CD4-positive, alpha-beta T cell treated with Interleukin-10 for 1 hour (primary cell): ENCODE results near the gene MAFF.
A peak's percentile ranks its signal among the peaks of the same experiment; 100 is the strongest.
"Not testable (repeated sequence)": the region's sequence is repeated elsewhere in the genome, so short reads cannot be mapped to it uniquely, and the experiment has no call there.

Source experiments
- DNase-seq: peaks from one replicate; pipeline ENCODE4 v3.0.0-alpha.2; 2020

The MAFF gene

DNA sequence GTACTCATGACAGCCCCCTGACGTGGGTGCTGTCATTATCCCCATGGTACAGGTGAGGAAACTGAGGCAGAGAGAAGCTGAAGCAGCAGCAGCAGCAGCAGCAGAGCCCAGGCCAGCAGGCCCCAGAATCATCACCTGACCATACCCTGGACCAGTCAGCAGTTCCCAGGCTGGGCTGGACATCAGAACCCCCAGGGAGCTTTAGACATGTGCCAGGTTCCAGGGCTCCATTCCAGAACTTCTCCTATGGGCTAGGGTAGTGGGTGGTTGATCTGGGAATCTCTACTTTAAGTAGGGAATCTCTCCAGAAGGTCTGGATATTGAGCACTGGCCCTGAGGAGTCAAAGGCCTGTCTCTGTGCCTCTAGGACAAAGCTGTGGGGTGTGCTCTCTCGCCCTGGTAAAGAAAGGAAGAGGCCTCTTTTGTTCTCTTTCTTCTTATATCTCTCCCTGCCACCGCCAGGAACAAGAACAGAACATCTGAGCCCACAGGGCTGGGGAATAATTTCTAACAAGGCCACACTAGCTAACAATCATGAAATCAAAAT is 26.6 kb downstream of the MAFF start:
- no peak for DNase-seq

- DNase-seq: no peak
These were observed 27.3 kb downstream of the MAFF start for GRCh38 chr22:38228873-38229740.

- DNase-seq: peak; percentile 57
These were observed 28.5 kb downstream of the MAFF start for GRCh38 chr22:38230108-38230825.

DNA sequence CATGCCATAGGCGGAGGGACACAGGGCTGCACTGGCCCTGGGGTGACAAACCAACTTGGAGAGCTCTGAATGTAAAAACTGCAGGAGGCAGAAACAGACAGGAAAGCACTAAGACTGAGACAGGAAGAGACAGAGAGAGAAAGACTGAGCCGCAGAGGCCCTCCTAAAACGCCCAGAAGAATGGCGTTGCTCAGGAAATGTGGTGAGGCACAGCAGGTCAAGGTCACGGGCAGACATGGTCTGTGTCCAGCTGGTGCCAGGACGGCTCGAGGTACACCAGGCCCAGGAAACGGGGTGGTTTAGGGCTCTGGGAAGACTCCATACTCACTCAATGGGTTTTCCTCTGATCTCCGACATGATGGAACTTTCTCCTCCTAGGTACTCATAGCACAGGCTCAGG is 29.1 kb downstream of the MAFF start:
- no peak for DNase-seq

DNA sequence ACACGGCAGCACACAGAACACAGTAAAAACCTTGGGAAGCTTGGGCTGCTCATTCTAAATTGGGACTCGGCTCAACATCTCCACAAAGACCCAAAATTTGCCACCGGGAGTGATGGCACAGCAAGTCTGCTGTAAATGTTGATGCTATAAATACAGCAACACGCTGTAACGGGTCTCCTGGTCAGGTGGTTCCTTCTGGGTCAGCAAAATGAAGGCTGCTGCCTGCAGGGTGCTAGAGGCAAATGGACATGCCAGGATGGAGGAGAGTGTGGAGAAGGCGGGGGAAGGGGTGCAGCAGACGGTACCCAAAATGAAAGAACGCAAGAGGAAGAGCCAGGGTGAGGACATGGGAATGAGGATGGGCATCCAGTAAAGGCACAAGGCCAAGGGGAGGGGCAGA is 30.4 kb downstream of the MAFF start:
- DNase-seq: no peak

DNA sequence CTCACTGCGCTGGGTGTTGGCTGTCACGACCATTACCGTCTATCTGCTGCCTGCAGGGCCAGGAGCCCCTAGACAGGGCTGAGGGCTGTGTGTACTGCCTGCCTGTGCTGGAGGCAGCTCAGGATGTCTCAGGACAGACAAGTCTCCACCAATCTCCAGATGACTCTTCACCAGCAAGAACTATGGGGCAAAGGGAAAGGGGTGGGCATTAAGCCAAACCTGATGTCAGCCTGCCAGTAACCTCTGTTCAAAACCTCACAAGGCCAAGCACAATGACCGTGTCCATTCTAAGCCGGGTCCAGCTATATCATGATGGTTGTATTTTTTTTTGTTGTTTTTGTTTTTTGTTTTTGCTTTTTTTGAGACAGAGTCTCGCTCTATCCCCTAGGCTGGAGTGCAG is 31.6 kb downstream of the MAFF start:
- no peak for DNase-seq

GRCh38 chr22:38233856-38234255 is 32.1 kb downstream of the MAFF start:
- not testable (repeated sequence) for DNase-seq

- DNase-seq: no peak
These were observed 33.6 kb downstream of the MAFF start for GRCh38 chr22:38235240-38235850.

DNA sequence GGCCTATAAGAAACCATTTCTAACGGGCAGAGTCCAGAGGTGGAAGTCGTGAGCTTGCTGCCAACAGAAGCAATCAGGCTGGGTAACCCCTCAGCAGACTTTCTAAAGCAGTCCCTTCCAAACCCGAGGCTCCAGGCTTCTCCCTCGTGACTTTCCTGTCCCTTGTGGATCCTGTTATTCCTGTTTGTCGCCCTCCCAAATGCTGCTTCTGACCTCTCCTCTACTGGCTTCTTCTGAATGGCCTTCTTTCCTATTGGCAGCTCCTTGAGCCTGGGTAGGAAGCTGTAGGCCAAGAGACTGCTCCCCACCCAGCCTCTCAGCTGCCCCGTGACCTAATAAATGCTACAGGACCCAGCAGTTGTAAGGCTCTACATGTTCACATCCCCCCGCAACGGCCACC is 35.0 kb downstream of the MAFF start:
- DNase-seq: no peak

GRCh38 chr22:38238519-38239071 is 36.8 kb downstream of the MAFF start:
- DNase-seq: no peak

GRCh38 chr22:38239101-38239761 is 37.4 kb downstream of the MAFF start:
- DNase-seq: no peak

- no peak for DNase-seq
These were observed 39.0 kb downstream of the MAFF start for GRCh38 chr22:38240734-38241252.

- DNase-seq: no peak
These were observed 41.4 kb downstream of the MAFF start for GRCh38 chr22:38243007-38243765.

DNA sequence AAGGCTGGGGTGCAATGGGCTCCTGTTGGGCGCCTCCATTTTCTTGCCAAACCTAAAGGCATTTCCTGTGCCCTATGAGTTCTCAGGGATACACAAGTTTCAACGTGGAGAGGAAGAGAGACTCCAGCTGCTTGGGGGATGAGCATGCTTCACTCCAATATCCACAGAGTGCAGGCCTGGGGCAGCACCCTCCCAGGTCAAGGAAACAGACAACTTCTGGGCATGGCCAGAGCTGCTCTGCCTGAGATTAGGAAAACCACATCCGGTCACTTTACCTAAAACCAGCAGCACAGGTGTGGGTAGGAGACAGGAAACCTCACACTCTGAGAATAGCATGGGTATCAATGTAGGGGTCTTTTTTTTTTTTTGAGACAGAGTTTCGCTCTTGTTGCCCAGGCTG is 42.3 kb downstream of the MAFF start:
- DNase-seq: no peak

- no peak for DNase-seq
These were observed 44.4 kb downstream of the MAFF start for GRCh38 chr22:38246046-38246658.

GRCh38 chr22:38246692-38247091 is 44.9 kb downstream of the MAFF start:
- no peak for DNase-seq

DNA sequence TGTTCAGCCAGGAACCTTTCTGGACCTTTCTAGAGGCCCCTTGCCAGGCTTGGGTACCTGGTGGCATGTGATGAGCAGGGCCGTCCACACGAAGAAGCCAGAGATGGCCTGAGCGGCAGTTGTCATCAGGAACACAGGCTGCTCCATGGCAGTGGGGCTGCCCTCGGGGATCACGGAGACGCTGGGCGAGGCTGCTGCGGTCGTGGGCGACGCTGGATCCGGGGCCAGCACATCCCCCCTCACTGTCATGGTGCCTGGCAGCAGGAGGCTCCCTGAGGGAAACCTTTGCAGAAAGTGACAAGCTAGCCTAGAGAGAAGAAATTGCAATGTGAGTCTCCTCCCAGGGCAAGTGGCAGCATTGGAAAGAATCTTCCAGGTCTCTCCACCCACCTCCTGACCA is 45.9 kb downstream of the MAFF start:
- no peak for DNase-seq

- DNase-seq: no peak
These were observed 46.5 kb downstream of the MAFF start for GRCh38 chr22:38248280-38248679.

DNA sequence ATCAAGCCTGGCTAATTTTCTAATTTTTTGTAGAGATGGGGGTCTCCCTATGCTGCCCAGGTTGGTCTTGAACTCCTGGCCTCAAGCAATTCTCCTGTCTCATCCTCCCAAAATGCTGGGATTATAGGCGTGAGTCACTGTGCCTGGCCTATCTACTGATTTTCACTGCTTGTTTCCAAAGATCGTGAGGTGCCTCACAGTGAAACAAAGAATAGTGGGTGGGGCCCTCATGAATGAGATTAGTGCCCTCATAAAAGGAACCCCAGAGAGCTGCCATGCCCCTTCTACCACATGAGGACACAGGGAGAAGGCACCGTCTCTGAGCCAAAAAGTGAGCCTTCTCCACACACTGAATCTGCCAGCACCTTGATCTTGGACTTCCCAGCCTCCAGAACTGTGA is 47.5 kb downstream of the MAFF start:
- no peak for DNase-seq

- DNase-seq: no peak
These were observed 48.2 kb downstream of the MAFF start for GRCh38 chr22:38249803-38250642.
